ENCODE results near the gene CACNA2D3. TPM values are rescaled to one million over a fixed set of nuclear protein-coding genes. Genes with fewer than 3 reads are reported as not detected.

CACNA2D3 gene
- polyA plus RNA-seq, 3 donors: 1.2 to 1.9 (median 1.7) TPM

GRCh38 chr3:54710954-54711353 lies 588.6 kb downstream of the CACNA2D3 start:
- no peak for DNase-seq (ENCODE audit: extremely low read depth in 1 of 11, low read depth in 9 of 11, low spot score in 4 of 11)

GRCh38 chr3:54712539-54712938 lies 590.2 kb downstream of the CACNA2D3 start:
- no peak for DNase-seq (ENCODE audit: extremely low read depth in 1 of 11, low read depth in 9 of 11, low spot score in 4 of 11)

- DNase-seq (ENCODE audit: extremely low read depth in 1 of 11, low read depth in 9 of 11, low spot score in 4 of 11): no peak
Observed at GRCh38 chr3:54713031-54713430, 590.7 kb downstream of the CACNA2D3 start.

GRCh38 chr3:54713455-54713854 lies 591.1 kb downstream of the CACNA2D3 start:
- no peak for DNase-seq (ENCODE audit: extremely low read depth in 1 of 11, low read depth in 9 of 11, low spot score in 4 of 11)

GRCh38 chr3:54714035-54714434 lies 591.7 kb downstream of the CACNA2D3 start:
- DNase-seq (ENCODE audit: extremely low read depth in 1 of 11, low read depth in 9 of 11, low spot score in 4 of 11): no peak

GRCh38 chr3:54717506-54717905 lies 595.2 kb downstream of the CACNA2D3 start:
- DNase-seq (ENCODE audit: extremely low read depth in 1 of 11, low read depth in 9 of 11, low spot score in 4 of 11): no peak

GRCh38 chr3:54719914-54720313 lies 597.6 kb downstream of the CACNA2D3 start:
- no peak for DNase-seq (ENCODE audit: extremely low read depth in 1 of 11, low read depth in 9 of 11, low spot score in 4 of 11)

GRCh38 chr3:54720604-54721003 lies 598.3 kb downstream of the CACNA2D3 start:
- no peak for DNase-seq (ENCODE audit: extremely low read depth in 1 of 11, low read depth in 9 of 11, low spot score in 4 of 11)

GRCh38 chr3:54731732-54732445 lies 609.5 kb downstream of the CACNA2D3 start:
- DNase-seq (ENCODE audit: extremely low read depth in 1 of 11, low read depth in 9 of 11, low spot score in 4 of 11): no peak

- no peak for DNase-seq (ENCODE audit: extremely low read depth in 1 of 11, low read depth in 9 of 11, low spot score in 4 of 11)
Observed at GRCh38 chr3:54733106-54734006, 611.0 kb downstream of the CACNA2D3 start.

- no peak for DNase-seq (ENCODE audit: extremely low read depth in 1 of 11, low read depth in 9 of 11, low spot score in 4 of 11)
Observed at GRCh38 chr3:54736459-54736858, 614.1 kb downstream of the CACNA2D3 start.

GRCh38 chr3:54743755-54744154 lies 621.4 kb downstream of the CACNA2D3 start:
- DNase-seq (ENCODE audit: extremely low read depth in 1 of 11, low read depth in 9 of 11, low spot score in 4 of 11): no peak

- no peak for DNase-seq (ENCODE audit: extremely low read depth in 1 of 11, low read depth in 9 of 11, low spot score in 4 of 11)
Observed at GRCh38 chr3:54744291-54744690, 621.9 kb downstream of the CACNA2D3 start.

GRCh38 chr3:54745843-54746242 lies 623.5 kb downstream of the CACNA2D3 start:
- DNase-seq (ENCODE audit: extremely low read depth in 1 of 11, low read depth in 9 of 11, low spot score in 4 of 11): no peak

- DNase-seq (ENCODE audit: extremely low read depth in 1 of 11, low read depth in 9 of 11, low spot score in 4 of 11): no peak
Observed at GRCh38 chr3:54746722-54747121, 624.4 kb downstream of the CACNA2D3 start.

- DNase-seq (ENCODE audit: extremely low read depth in 1 of 11, low read depth in 9 of 11, low spot score in 4 of 11): no peak
Observed at GRCh38 chr3:54755756-54756155, 633.4 kb downstream of the CACNA2D3 start.

GRCh38 chr3:54756330-54756731 lies 634.0 kb downstream of the CACNA2D3 start:
- no peak for DNase-seq (ENCODE audit: extremely low read depth in 1 of 11, low read depth in 9 of 11, low spot score in 4 of 11)

GRCh38 chr3:54758461-54758860 lies 636.1 kb downstream of the CACNA2D3 start:
- no peak for DNase-seq (ENCODE audit: extremely low read depth in 1 of 11, low read depth in 9 of 11, low spot score in 4 of 11)

GRCh38 chr3:54759166-54759565 lies 636.8 kb downstream of the CACNA2D3 start:
- DNase-seq (ENCODE audit: extremely low read depth in 1 of 11, low read depth in 9 of 11, low spot score in 4 of 11): no peak

GRCh38 chr3:54760201-54760600 lies 637.8 kb downstream of the CACNA2D3 start:
- no peak for DNase-seq (ENCODE audit: extremely low read depth in 1 of 11, low read depth in 9 of 11, low spot score in 4 of 11)

All from renal cortex interstitium (tissue), 11 donors.